H9 (cell line): ENCODE measurements around the gene RPRD1A. TPM values are rescaled to one million over a fixed set of nuclear protein-coding genes. Genes with fewer than 3 reads are reported as not detected.

Experiments
- DNase-seq: peaks from one replicate; pipeline ENCODE4 v3.0.0-alpha.2; 2017
- H2AFZ ChIP-seq: one replicate; pipeline ENCODE4 v1.6.1; 2013; ENCODE audit warnings: mild to moderate bottlenecking, low read length, control low read depth, moderate library complexity
- H2AK5ac ChIP-seq: 2 replicates; pipeline ENCODE4 v1.6.1; 2013; ENCODE audit warnings: low read length, control low read depth, mixed read lengths; ENCODE audit not compliant: insufficient read length
- H2BK120ac ChIP-seq: one replicate; pipeline ENCODE4 v1.6.1; 2013; ENCODE audit warnings: low read depth, mild to moderate bottlenecking, low read length, control low read depth, inconsistent platforms; ENCODE audit not compliant: poor library complexity, severe bottlenecking
- H2BK12ac ChIP-seq: 2 replicates; pipeline ENCODE4 v1.6.1; 2013; ENCODE audit warnings: low read length, control low read depth, mixed read lengths, low read depth; ENCODE audit not compliant: insufficient read length
- H2BK15ac ChIP-seq: 2 replicates; pipeline ENCODE4 v1.6.1; 2013; ENCODE audit warnings: low read depth, low read length, control low read depth
- H2BK20ac ChIP-seq: one replicate; pipeline ENCODE4 v1.6.1; 2013; ENCODE audit warnings: low read depth, mild to moderate bottlenecking, low read length, control low read depth, inconsistent platforms; ENCODE audit not compliant: poor library complexity, severe bottlenecking
- H2BK5ac ChIP-seq: 2 replicates; pipeline ENCODE4 v1.6.1; 2013; ENCODE audit warnings: low read length, control low read depth, mixed read lengths; ENCODE audit not compliant: insufficient read length
- H3K14ac ChIP-seq: 2 replicates; pipeline ENCODE4 v1.6.1; 2013; ENCODE audit warnings: low read length, control low read depth; ENCODE audit not compliant: insufficient read depth
- H3K18ac ChIP-seq: 2 replicates; pipeline ENCODE4 v1.6.1; 2013; ENCODE audit warnings: low read depth, mild to moderate bottlenecking, mixed read lengths, low read length, control low read depth; ENCODE audit not compliant: insufficient read length
- H3K23ac ChIP-seq: 2 replicates; pipeline ENCODE4 v1.6.1; 2013; ENCODE audit warnings: low read length, control low read depth, mixed read lengths, low read depth; ENCODE audit not compliant: insufficient read length
- H3K23me2 ChIP-seq: 2 replicates; pipeline ENCODE4 v1.6.1; 2013; ENCODE audit warnings: low read depth, mild to moderate bottlenecking, mixed read lengths, low read length, control low read depth; ENCODE audit not compliant: insufficient read length, poor library complexity, severe bottlenecking
- H3K27ac ChIP-seq: 2 replicates; pipeline ENCODE4 v1.5.1; 2013; ENCODE audit warnings: low read length, control low read depth, mixed read lengths, low read depth; ENCODE audit not compliant: insufficient read length
- H3K27me3 ChIP-seq: 2 replicates; pipeline ENCODE4 v1.6.1; 2013; ENCODE audit warnings: low read length, control low read depth, inconsistent platforms; ENCODE audit not compliant: insufficient read depth
- H3K4ac ChIP-seq: 2 replicates; pipeline ENCODE4 v1.6.1; 2013; ENCODE audit warnings: low read depth, mild to moderate bottlenecking, control low read depth, inconsistent platforms, low read length, moderate library complexity
- H3K4me1 ChIP-seq: 2 replicates; pipeline ENCODE4 v1.6.1; 2013; ENCODE audit warnings: low read length, control low read depth, inconsistent platforms; ENCODE audit not compliant: insufficient read depth
- H3K4me2 ChIP-seq: 2 replicates; pipeline ENCODE4 v1.6.1; 2013; ENCODE audit warnings: low read length, control low read depth, mixed read lengths; ENCODE audit not compliant: insufficient read length, insufficient read depth
- H3K56ac ChIP-seq: 2 replicates; pipeline ENCODE4 v1.6.1; 2013; ENCODE audit warnings: low read depth, mild to moderate bottlenecking, mixed read lengths, low read length, control low read depth; ENCODE audit not compliant: insufficient read length
- H3K79me1 ChIP-seq: 2 replicates; pipeline ENCODE4 v1.6.1; 2013; ENCODE audit warnings: low read depth, mild to moderate bottlenecking, moderate library complexity, low read length, control low read depth, inconsistent platforms; ENCODE audit not compliant: insufficient read depth, poor library complexity, severe bottlenecking
- H3K79me2 ChIP-seq: 2 replicates; pipeline ENCODE4 v1.6.1; 2013; ENCODE audit warnings: low read length, control low read depth, inconsistent platforms; ENCODE audit not compliant: insufficient read depth
- H3K9ac ChIP-seq: 2 replicates; pipeline ENCODE4 v1.6.1; 2013; ENCODE audit warnings: low read length, control low read depth, mixed read lengths; ENCODE audit not compliant: insufficient read length; ENCODE audit errors: extremely low read depth
- H3K9me3 ChIP-seq: one replicate; pipeline ENCODE4 v1.6.1; 2013; ENCODE audit warnings: low read depth, low read length, inconsistent platforms; ENCODE audit not compliant: control insufficient read depth
- H3T11ph ChIP-seq: one replicate; pipeline ENCODE4 v1.6.1; 2013; ENCODE audit warnings: mild to moderate bottlenecking, low read length, control low read depth, inconsistent platforms
- H4K20me1 ChIP-seq: one replicate; pipeline ENCODE4 v1.6.1; 2013; ENCODE audit not compliant: control insufficient read depth, insufficient read length, insufficient read depth
- H4K5ac ChIP-seq: 2 replicates; pipeline ENCODE4 v1.6.1; 2013; ENCODE audit warnings: low read depth, mild to moderate bottlenecking, mixed read lengths, low read length, control low read depth; ENCODE audit not compliant: insufficient read length
- H4K8ac ChIP-seq: replicated peaks from 2 replicates; pipeline ENCODE4 v1.6.1; 2013; ENCODE audit warnings: low read length, control low read depth, mixed read lengths, low read depth; ENCODE audit not compliant: insufficient read length
- H4K91ac ChIP-seq: 2 replicates; pipeline ENCODE4 v1.6.1; 2013; ENCODE audit warnings: low read depth, mild to moderate bottlenecking, moderate library complexity, mixed read lengths, low read length, control low read depth; ENCODE audit not compliant: insufficient read length
- H3K27ac Mint-ChIP-seq, 3 experiments: 2 replicates in 2 of 3; 3 replicates in 1 of 3; pipeline ENCODE4 v1.8.0; 2020 to 2021; ENCODE audit warnings: mixed read lengths in 3 of 3, mild to moderate bottlenecking in 1 of 3, moderate library complexity in 1 of 3
- H3K27me3 Mint-ChIP-seq: 2 replicates; pipeline ENCODE4 v1.8.0; 2021; ENCODE audit warnings: low read depth, mild to moderate bottlenecking, moderate library complexity, mixed read lengths
- H3K36me3 Mint-ChIP-seq, 3 experiments: 2 replicates in 2 of 3; 3 replicates in 1 of 3; pipeline ENCODE4 v1.8.0; 2020 to 2021; ENCODE audit warnings: low read depth in 3 of 3, mixed read lengths in 3 of 3; ENCODE audit not compliant: insufficient read depth in 1 of 3
- H3K4me1 Mint-ChIP-seq, 2 experiments: 2 replicates each; pipeline ENCODE4 v1.8.0; 2020; ENCODE audit warnings: mixed read lengths in 2 of 2
- H3K4me3 Mint-ChIP-seq, 2 experiments: 2 replicates in 1 of 2; 3 replicates in 1 of 2; pipeline ENCODE4 v1.8.0; 2020 to 2021; ENCODE audit warnings: mild to moderate bottlenecking in 2 of 2, mixed read lengths in 2 of 2, moderate library complexity in 1 of 2
- H3K9me3 Mint-ChIP-seq, 2 experiments: 2 replicates in 1 of 2; 3 replicates in 1 of 2; pipeline ENCODE4 v1.8.0; 2020; ENCODE audit warnings: mild to moderate bottlenecking in 2 of 2, mixed read lengths in 2 of 2, moderate library complexity in 1 of 2
- CTCF ChIP-seq: fragments of 200-600 bp; sonication (generic); conservative IDR thresholded peaks from 3 replicates; pipeline ENCODE4 v1.8.0; 2021; ENCODE audit warnings: antibody characterized with exemption, mild to moderate bottlenecking
- total RNA-seq: library from RNA; stranded (reverse); gene quantifications from 2 replicates; pipeline ENCODE4 v1.2.1, GENCODE V29; 2021

Gene RPRD1A
- total RNA-seq, 1 experiment from 2014 or later: 107 TPM

GRCh38 chr18:35969676-35970075 lies 97.7 kb downstream of the RPRD1A start:
- Histone ChIP-seq H3K79me2 (peaks cover 6% of the 10 kb centered on the region), H2BK5ac (no peak overlapping the region), H2BK20ac (no peak overlapping the region), H2BK15ac (no peak overlapping the region), H2BK120ac (no peak overlapping the region), H2AFZ (no peak overlapping the region), H3K9me3 (no peaks in the 10 kb centered on the region), H3K18ac (no peak overlapping the region), H2AK5ac (no peak overlapping the region), H4K91ac (no peak overlapping the region), H2BK12ac (no peak overlapping the region), H3K4me2 (no peak overlapping the region), H3K23ac (no peak overlapping the region), H3K27ac (no peak overlapping the region), H4K8ac (no peak overlapping the region), H3K27me3 (no peaks in the 10 kb centered on the region), H3K79me1 (no peaks in the 10 kb centered on the region), H3K4me1 (peaks cover 2% of the 10 kb centered on the region; the same call in 1 of the 2 replicates), H4K5ac (no peak overlapping the region), H3K56ac (no peak overlapping the region), H3K23me2 (no peaks in the 10 kb centered on the region), H3K14ac (no peak overlapping the region), H3K4ac (no peak overlapping the region), H3T11ph (no peak overlapping the region), H3K9ac (no peak overlapping the region), H4K20me1 (no peaks in the 10 kb centered on the region)
- Mint-ChIP-seq H3K4me1 (peaks cover 19 to 20% of the 10 kb centered on the region in 2 experiments), H3K36me3 (peaks cover 9 to 17% (median 9%) of the 10 kb centered on the region in 3 experiments), H3K27me3 (no peaks in the 10 kb centered on the region), H3K4me3 (no peak overlapping the region), H3K9me3 (peaks cover 0 to 10% of the 10 kb centered on the region in 2 experiments; a peak in 2 of 5 replicates), H3K27ac (no peak overlapping the region)
- no peak for DNase-seq
- TF ChIP-seq CTCF: no peak
